Measurements from ENCODE around the gene ZNF117. TPM values are rescaled to one million over a fixed set of nuclear protein-coding genes. Genes with fewer than 3 reads are reported as not detected.
"Not testable (repeated sequence)": the region's sequence is repeated elsewhere in the genome, so short reads cannot be mapped to it uniquely, and the experiment has no call there.

The ZNF117 gene
- total RNA-seq, 1 experiment from 2014 or later, result 2.5 TPM

GRCh38 chr7:65020978-65021377, 30.1 kb upstream of the ZNF117 start:
- H3K27me3 Mint-ChIP-seq (ENCODE audit: unreplicated experiment); intact Hi-C loops (cut with micrococcal nuclease; ENCODE audit: unreplicated experiment); H3K9me3 Mint-ChIP-seq (ENCODE audit: low read depth, unreplicated experiment); H3K4me3 Mint-ChIP-seq (ENCODE audit: low read depth, unreplicated experiment); DNase-seq; H3K4me1 Mint-ChIP-seq (ENCODE audit: low read depth, unreplicated experiment); BruUV-seq (replicated peaks); H3K36me3 Mint-ChIP-seq (ENCODE audit: insufficient read depth, unreplicated experiment); H3K27ac Mint-ChIP-seq (ENCODE audit: unreplicated experiment); CTCF ChIA-PET: not testable (repeated sequence)

DNA sequence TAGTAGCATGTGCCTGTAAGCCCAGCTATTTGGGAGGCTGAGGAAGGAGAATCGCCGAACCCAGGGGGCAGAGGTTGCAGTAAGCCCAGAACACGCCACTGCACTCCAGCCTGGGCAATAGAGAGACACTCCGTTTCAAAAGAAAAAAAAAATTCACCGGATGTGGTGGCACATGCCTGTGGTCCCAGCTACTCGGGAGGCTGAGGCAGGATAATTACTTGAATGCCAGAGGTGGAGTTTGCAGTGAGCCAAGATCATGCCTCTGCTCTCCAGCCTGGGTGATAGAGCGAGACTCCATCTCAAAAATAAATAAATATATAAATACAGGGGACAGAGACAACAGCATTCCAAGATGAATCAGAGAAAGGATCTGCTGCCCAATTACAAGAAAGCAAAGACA, 19.0 kb upstream of the ZNF117 start:
- Mint-ChIP-seq H3K36me3 (ENCODE audit: insufficient read depth, unreplicated experiment) (peaks cover 19% of the 10 kb centered on the region), H3K4me1 (ENCODE audit: low read depth, unreplicated experiment) (peaks cover 15% of the 10 kb centered on the region)
- H3K9me3 Mint-ChIP-seq (ENCODE audit: low read depth, unreplicated experiment); H3K4me3 Mint-ChIP-seq (ENCODE audit: low read depth, unreplicated experiment); intact Hi-C loops (cut with micrococcal nuclease; ENCODE audit: unreplicated experiment); H3K27me3 Mint-ChIP-seq (ENCODE audit: unreplicated experiment); DNase-seq; H3K27ac Mint-ChIP-seq (ENCODE audit: unreplicated experiment); BruUV-seq (replicated peaks); CTCF ChIA-PET: not testable (repeated sequence)

- H3K4me1 Mint-ChIP-seq (ENCODE audit: low read depth, unreplicated experiment), result peaks cover 15% of the 10 kb centered on the region
- H3K27ac Mint-ChIP-seq (ENCODE audit: unreplicated experiment); H3K27me3 Mint-ChIP-seq (ENCODE audit: unreplicated experiment); CTCF ChIA-PET; intact Hi-C loops (cut with micrococcal nuclease; ENCODE audit: unreplicated experiment); DNase-seq; H3K4me3 Mint-ChIP-seq (ENCODE audit: low read depth, unreplicated experiment); BruUV-seq (replicated peaks); H3K9me3 Mint-ChIP-seq (ENCODE audit: low read depth, unreplicated experiment): not testable (repeated sequence)
- peaks cover 24% of the 10 kb centered on the region for H3K36me3 Mint-ChIP-seq (ENCODE audit: insufficient read depth, unreplicated experiment)
Observed at GRCh38 chr7:65009394-65009793, 18.6 kb upstream of the ZNF117 start.

DNA sequence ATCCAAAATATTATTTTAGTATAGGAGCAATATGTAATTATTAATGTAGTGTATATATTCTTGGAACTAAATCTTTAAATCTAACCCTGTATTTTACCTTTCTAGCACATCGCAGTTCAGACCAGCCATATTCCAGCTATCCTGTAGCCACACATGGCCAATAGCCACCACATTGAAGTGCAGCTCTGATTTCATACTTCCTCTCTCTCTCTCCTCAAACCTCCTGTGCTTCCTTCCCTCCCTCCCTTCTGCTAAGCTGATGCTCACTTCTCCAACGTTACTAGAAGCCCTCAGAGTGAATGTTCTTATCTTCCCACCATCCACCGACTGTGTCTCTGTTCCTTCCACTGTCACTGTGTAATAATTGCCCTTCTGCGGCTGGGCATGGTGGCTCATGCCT, 16.2 kb upstream of the ZNF117 start:
- H3K9me3 Mint-ChIP-seq (ENCODE audit: low read depth, unreplicated experiment); BruUV-seq (replicated peaks); H3K27me3 Mint-ChIP-seq (ENCODE audit: unreplicated experiment); intact Hi-C loops (cut with micrococcal nuclease; ENCODE audit: unreplicated experiment); DNase-seq; CTCF ChIA-PET: not testable (repeated sequence)
- H3K4me3 Mint-ChIP-seq (ENCODE audit: low read depth, unreplicated experiment), result peak overlapping the region; percentile 79
- H3K36me3 Mint-ChIP-seq (ENCODE audit: insufficient read depth, unreplicated experiment), result peaks cover 33% of the 10 kb centered on the region
- peak overlapping the region; percentile 80 for H3K27ac Mint-ChIP-seq (ENCODE audit: unreplicated experiment)
- peaks cover 15% of the 10 kb centered on the region for H3K4me1 Mint-ChIP-seq (ENCODE audit: low read depth, unreplicated experiment)

DNA sequence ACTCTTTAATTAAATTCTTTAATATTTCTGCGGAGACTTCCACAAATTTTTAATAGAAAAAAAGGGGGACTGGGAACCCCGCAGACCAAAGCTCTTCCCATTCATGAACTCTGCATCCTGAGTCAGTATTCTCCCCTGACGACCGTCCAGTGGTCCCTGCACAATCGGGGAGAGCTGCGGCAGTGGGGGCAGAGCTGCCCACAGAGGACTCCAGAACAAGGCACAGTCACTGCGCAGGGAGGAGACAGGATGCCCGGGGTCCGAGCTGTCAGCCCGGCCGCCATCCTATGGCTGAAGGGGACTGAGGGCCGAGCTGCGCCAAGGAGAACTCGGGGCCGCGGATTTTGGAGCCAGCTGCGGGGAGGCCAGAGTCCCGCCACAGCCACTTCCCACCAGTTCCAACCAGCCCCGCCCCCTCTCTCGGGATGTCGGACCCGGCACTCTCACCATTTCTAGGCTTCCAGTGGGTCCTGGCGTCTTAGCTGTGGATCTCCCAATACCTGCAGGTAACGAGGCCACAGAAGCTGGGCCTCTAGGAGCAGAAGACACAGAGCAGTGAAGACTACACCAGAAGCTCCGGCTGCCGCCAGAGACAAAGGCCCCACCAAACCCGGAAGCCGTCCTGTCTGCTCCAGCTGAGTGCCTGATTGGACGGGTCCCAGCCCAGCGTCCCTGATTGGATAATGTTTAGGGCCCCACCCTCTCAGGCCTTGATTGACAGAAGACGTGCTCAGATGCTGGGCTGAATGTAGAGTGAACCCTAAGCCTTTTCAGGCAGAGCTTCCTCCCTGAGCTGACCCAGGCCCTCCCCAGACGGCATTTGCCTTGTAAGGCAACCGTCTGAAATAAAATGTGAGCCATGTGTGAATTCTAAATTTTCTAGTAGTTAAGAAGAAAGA, 15.5 kb upstream of the ZNF117 start, which contains the start of gene ERV3-1:
Gene ERV3-1 (minus strand): TSS at position 594 of the 899 bp plus-strand sequence. CDS start 13,661 bp downstream, outside the sequence.
- Mint-ChIP-seq H3K9me3 (ENCODE audit: low read depth, unreplicated experiment) (no peaks in the 10 kb centered on the region), H3K36me3 (ENCODE audit: insufficient read depth, unreplicated experiment) (peaks cover 37% of the 10 kb centered on the region), H3K4me3 (ENCODE audit: low read depth, unreplicated experiment) (peak within 1 kb of the TSS; percentile 79), H3K27me3 (ENCODE audit: unreplicated experiment) (no peaks in the 10 kb centered on the region), H3K27ac (ENCODE audit: unreplicated experiment) (peak within 1 kb of the TSS; percentile 80), H3K4me1 (ENCODE audit: low read depth, unreplicated experiment) (peaks cover 15% of the 10 kb centered on the region)
- no TSS peak for BruUV-seq (replicated peaks)
- CTCF ChIA-PET, result interaction anchor here (0.5 kb wide), 1 partner anchor 32 kb away, joined by 3 read pairs; no protein-coding TSS in a partner anchor
- peak; percentile 87 for DNase-seq
- intact Hi-C loops (cut with micrococcal nuclease; ENCODE audit: unreplicated experiment), result no loop called here
- TF ChIP-seq, protein P1, sequence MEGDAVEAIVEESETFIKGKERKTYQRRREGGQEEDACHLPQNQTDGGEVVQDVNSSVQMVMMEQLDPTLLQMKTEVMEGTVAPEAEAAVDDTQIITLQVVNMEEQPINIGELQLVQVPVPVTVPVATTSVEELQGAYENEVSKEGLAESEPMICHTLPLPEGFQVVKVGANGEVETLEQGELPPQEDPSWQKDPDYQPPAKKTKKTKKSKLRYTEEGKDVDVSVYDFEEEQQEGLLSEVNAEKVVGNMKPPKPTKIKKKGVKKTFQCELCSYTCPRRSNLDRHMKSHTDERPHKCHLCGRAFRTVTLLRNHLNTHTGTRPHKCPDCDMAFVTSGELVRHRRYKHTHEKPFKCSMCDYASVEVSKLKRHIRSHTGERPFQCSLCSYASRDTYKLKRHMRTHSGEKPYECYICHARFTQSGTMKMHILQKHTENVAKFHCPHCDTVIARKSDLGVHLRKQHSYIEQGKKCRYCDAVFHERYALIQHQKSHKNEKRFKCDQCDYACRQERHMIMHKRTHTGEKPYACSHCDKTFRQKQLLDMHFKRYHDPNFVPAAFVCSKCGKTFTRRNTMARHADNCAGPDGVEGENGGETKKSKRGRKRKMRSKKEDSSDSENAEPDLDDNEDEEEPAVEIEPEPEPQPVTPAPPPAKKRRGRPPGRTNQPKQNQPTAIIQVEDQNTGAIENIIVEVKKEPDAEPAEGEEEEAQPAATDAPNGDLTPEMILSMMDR (IDR thresholded peaks at IDR 0.05; ENCODE audit: unreplicated experiment), result no peak

- TF ChIP-seq, protein P1 (IDR thresholded peaks at IDR 0.05; ENCODE audit: unreplicated experiment), result no peak
- no peaks in the 10 kb centered on the region for H3K9me3 Mint-ChIP-seq (ENCODE audit: low read depth, unreplicated experiment)
- no peak for DNase-seq
- peaks cover 15% of the 10 kb centered on the region for H3K4me1 Mint-ChIP-seq (ENCODE audit: low read depth, unreplicated experiment)
- no peaks in the 10 kb centered on the region for H3K27me3 Mint-ChIP-seq (ENCODE audit: unreplicated experiment)
- no peak overlapping the region for H3K4me3 Mint-ChIP-seq (ENCODE audit: low read depth, unreplicated experiment)
- BruUV-seq (replicated peaks), result no TSS peak
- peaks cover 45% of the 10 kb centered on the region for H3K36me3 Mint-ChIP-seq (ENCODE audit: insufficient read depth, unreplicated experiment)
- no peak overlapping the region for H3K27ac Mint-ChIP-seq (ENCODE audit: unreplicated experiment)
- intact Hi-C loops (cut with micrococcal nuclease; ENCODE audit: unreplicated experiment), result no loop called here
- CTCF ChIA-PET, result no interaction called here
Observed at GRCh38 chr7:65004575-65004974, 13.7 kb upstream of the ZNF117 start.

Data from Calu3 (cell line).